PC-9 (cell line): Measurements from ENCODE around the gene CDHR5. TPM values are rescaled to one million over a fixed set of nuclear protein-coding genes. Genes with fewer than 3 reads are reported as not detected.

Experiments
- BruUV-seq: library from RNA; stranded (reverse); fragments of 400-500 nt; replicated peaks from 2 replicates; lab custom pipeline; 2021; lab: Mats Ljungman, UMichigan
- CTCF ChIA-PET: fragments of 300-600 bp; sonication (Branson Sonifier 250); formaldehyde crosslinking; loops from one replicate; lab custom pipeline; 2022; ENCODE audit warnings: antibody characterized with exemption; lab: Charles Lee
- POLR2A ChIA-PET: fragments of 300-600 bp; sonication (Branson Sonifier 250); formaldehyde crosslinking; loops from one replicate; lab custom pipeline; 2022; ENCODE audit warnings: antibody characterized with exemption; ENCODE audit not compliant: unreplicated experiment; lab: Charles Lee
- DNase-seq, 2 experiments: peaks; one replicate each; pipeline versions ENCODE4 v3.0.0 to v3.0.0-alpha.2; 2015 to 2022; ENCODE audit warnings: mixed read lengths in 1 of 2
- H2AFZ ChIP-seq: fragments of 200-600 bp; sonication (generic); 2 replicates; pipeline ENCODE4 v1.8.1; 2017; ENCODE audit warnings: antibody characterized with exemption
- H3F3A ChIP-seq: fragments of 200-600 bp; sonication (generic); 2 replicates; pipeline ENCODE4 v1.8.1; 2017; ENCODE audit warnings: antibody characterized with exemption, mild to moderate bottlenecking, low read depth; ENCODE audit not compliant: insufficient read depth
- H3K27ac ChIP-seq: fragments of 200-600 bp; sonication (generic); 2 replicates; pipeline ENCODE4 v1.6.1; 2016; ENCODE audit warnings: mixed run types
- H3K27me3 ChIP-seq: fragments of 200-600 bp; sonication (generic); 2 replicates; pipeline ENCODE4 v1.6.1; 2016; ENCODE audit warnings: low read depth, mixed run types; ENCODE audit not compliant: insufficient read depth
- H3K36me3 ChIP-seq: fragments of 200-600 bp; sonication (generic); 2 replicates; pipeline ENCODE4 v1.6.1; 2016; ENCODE audit warnings: low read depth, mixed run types
- H3K4me1 ChIP-seq: fragments of 200-600 bp; sonication (generic); replicated peaks from 2 replicates; pipeline ENCODE4 v1.6.1; 2016; ENCODE audit warnings: mixed run types; ENCODE audit not compliant: insufficient read depth
- H3K4me2 ChIP-seq: fragments of 200-600 bp; sonication (generic); 2 replicates; pipeline ENCODE4 v1.6.1; 2017; ENCODE audit warnings: mixed run types
- H3K4me3 ChIP-seq: fragments of 200-600 bp; sonication (generic); 2 replicates; pipeline ENCODE4 v1.6.1; 2016; ENCODE audit warnings: mixed run types
- H3K79me2 ChIP-seq: fragments of 200-600 bp; sonication (generic); 2 replicates; pipeline ENCODE4 v1.6.1; 2017; ENCODE audit warnings: low read depth, mixed run types
- H3K9me2 ChIP-seq: fragments of 200-600 bp; sonication (generic); 2 replicates; pipeline ENCODE4 v1.8.1; 2017; ENCODE audit warnings: mild to moderate bottlenecking; ENCODE audit not compliant: insufficient read depth
- H3K9me3 ChIP-seq: fragments of 200-600 bp; sonication (generic); 2 replicates; pipeline ENCODE4 v1.8.1; 2016; ENCODE audit warnings: low read depth; ENCODE audit not compliant: insufficient read depth
- H4K20me1 ChIP-seq: fragments of 200-600 bp; sonication (generic); 2 replicates; pipeline ENCODE4 v1.8.1; 2017; ENCODE audit not compliant: insufficient read depth
- EZH2 ChIP-seq: fragments of 200-600 bp; sonication (generic); IDR thresholded peaks from 2 replicates; pipeline ENCODE4 v1.8.0; 2017; ENCODE audit warnings: antibody characterized with exemption, low read depth
- intact Hi-C: fragments of 100-400 bp; cut with micrococcal nuclease; formaldehyde crosslinking; loops from one replicate; pipeline ENCODE4 v1.10.0; 2022; ENCODE audit not compliant: unreplicated experiment
- total RNA-seq: library from RNA; stranded (reverse); gene quantifications from 2 replicates; pipeline ENCODE4 v1.2.3, GENCODE V29; 2021
- TF ChIP-seq, protein P1 (sequence below): fragments of 200-600 bp; sonication (generic); conservative IDR thresholded peaks from 2 replicates; pipeline ENCODE4 v1.6.1; 2017; ENCODE audit warnings: mixed run types, antibody characterized with exemption, mild to moderate bottlenecking, moderate library complexity

CDHR5 gene
- total RNA-seq, 1 experiment from 2014 or later: not detected

DNA sequence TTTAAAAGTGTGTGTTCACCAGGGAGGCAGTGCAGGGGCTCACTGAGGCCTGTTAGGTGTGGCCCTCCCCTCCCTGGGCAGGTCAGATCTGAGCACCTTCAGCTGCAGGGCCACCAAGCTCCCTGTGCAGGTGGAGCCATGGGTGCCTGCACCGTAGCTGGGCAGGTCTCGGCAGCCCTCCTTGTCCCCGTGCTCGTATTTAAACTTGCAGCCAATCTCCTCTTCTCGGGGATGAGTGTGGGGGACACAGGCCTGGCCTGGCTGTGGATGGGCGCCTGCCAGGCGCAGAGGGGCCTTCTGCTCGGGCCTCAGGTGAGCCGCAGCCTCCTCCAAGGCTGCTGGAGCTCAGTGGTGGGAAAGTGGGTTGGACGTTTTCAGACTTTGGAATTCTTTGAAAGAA lies 29.4 kb downstream of the CDHR5 start:
- no TSS peak for BruUV-seq
- no peaks in the 10 kb centered on the region for H3K27me3 ChIP-seq
- intact Hi-C loops: no loop called here
- no peaks in the 10 kb centered on the region for H3K9me2 ChIP-seq
- no peak overlapping the region for H3K27ac ChIP-seq
- no peaks in the 10 kb centered on the region for H3K36me3 ChIP-seq
- H3F3A ChIP-seq: no peaks in the 10 kb centered on the region
- ChIA-PET POLR2A (no interaction called here), CTCF (no interaction called here)
- no peaks in the 10 kb centered on the region for H3K79me2 ChIP-seq
- no peak for TF ChIP-seq EZH2
- TF ChIP-seq, protein P1, sequence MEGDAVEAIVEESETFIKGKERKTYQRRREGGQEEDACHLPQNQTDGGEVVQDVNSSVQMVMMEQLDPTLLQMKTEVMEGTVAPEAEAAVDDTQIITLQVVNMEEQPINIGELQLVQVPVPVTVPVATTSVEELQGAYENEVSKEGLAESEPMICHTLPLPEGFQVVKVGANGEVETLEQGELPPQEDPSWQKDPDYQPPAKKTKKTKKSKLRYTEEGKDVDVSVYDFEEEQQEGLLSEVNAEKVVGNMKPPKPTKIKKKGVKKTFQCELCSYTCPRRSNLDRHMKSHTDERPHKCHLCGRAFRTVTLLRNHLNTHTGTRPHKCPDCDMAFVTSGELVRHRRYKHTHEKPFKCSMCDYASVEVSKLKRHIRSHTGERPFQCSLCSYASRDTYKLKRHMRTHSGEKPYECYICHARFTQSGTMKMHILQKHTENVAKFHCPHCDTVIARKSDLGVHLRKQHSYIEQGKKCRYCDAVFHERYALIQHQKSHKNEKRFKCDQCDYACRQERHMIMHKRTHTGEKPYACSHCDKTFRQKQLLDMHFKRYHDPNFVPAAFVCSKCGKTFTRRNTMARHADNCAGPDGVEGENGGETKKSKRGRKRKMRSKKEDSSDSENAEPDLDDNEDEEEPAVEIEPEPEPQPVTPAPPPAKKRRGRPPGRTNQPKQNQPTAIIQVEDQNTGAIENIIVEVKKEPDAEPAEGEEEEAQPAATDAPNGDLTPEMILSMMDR: no peak
- DNase-seq: no peak
- H3K4me3 ChIP-seq: no peak overlapping the region
- no peak overlapping the region for H2AFZ ChIP-seq
- H3K9me3 ChIP-seq: no peaks in the 10 kb centered on the region
- H4K20me1 ChIP-seq: peaks cover 10% of the 10 kb centered on the region
- no peaks in the 10 kb centered on the region for H3K4me1 ChIP-seq
- no peak overlapping the region for H3K4me2 ChIP-seq

DNA sequence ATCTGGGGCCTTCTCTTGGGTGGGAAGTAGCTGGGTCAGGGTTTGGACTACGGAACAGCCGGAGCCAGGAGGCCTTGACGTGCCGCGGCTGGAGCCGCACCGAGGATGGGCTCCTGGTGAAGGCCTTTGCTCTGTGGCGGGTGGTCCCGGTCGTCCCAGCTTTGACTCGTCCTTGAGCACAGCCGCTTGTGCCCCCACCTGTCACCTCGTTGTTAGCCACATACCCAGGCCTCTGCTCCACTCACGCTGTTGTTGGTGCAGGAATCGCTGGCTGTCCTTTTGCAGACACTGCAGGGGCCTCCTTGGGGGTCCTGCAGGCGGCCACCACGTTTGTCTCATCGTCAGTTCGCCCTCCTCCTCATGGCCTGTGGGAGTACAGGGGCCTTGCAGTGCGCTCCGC lies 31.4 kb downstream of the CDHR5 start:
- ChIA-PET POLR2A (no interaction called here), CTCF (no interaction called here)
- no peak for DNase-seq
- intact Hi-C loops: no loop called here
- Histone ChIP-seq H4K20me1 (peaks cover 10% of the 10 kb centered on the region), H3F3A (no peaks in the 10 kb centered on the region; the same call in 1 of the 2 replicates), H3K27me3 (no peaks in the 10 kb centered on the region), H3K4me2 (no peak overlapping the region), H2AFZ (no peak overlapping the region), H3K27ac (no peak overlapping the region), H3K79me2 (no peaks in the 10 kb centered on the region), H3K9me3 (no peaks in the 10 kb centered on the region), H3K36me3 (no peaks in the 10 kb centered on the region), H3K9me2 (no peaks in the 10 kb centered on the region), H3K4me1 (no peaks in the 10 kb centered on the region), H3K4me3 (no peak overlapping the region)
- TF ChIP-seq EZH2: no peak
- TF ChIP-seq, protein P1: no peak
- BruUV-seq: no TSS peak

DNA sequence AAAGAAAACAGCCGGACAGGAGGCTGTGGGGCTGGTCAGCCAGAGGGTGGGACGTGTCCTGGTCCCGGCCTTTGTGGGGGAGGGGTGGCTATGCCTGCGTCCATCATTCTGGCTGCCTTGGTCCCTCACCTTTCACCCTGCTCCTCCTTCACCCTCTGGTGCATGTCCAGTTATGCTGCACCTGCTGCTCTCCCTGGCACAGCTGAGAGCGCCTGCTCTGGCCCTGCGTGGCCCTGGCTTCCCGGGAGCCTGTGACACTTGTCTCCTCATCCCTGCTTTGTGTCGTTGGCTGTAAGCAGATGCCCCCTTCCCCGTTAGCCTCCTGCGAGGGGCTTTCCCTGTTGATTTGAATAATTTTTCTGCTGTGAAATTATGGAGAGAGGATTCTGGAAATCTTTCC lies 31.8 kb downstream of the CDHR5 start:
- H3K4me1 ChIP-seq: no peaks in the 10 kb centered on the region
- intact Hi-C loops: no loop called here
- H3K4me3 ChIP-seq: no peak overlapping the region
- BruUV-seq: no TSS peak
- no peak overlapping the region for H2AFZ ChIP-seq
- ChIA-PET CTCF (no interaction called here), POLR2A (no interaction called here)
- peaks cover 10% of the 10 kb centered on the region for H4K20me1 ChIP-seq
- no peaks in the 10 kb centered on the region for H3K9me2 ChIP-seq
- TF ChIP-seq, protein P1: no peak
- no peak for TF ChIP-seq EZH2
- no peaks in the 10 kb centered on the region for H3K79me2 ChIP-seq
- H3K9me3 ChIP-seq: no peaks in the 10 kb centered on the region
- no peaks in the 10 kb centered on the region for H3K36me3 ChIP-seq
- no peaks in the 10 kb centered on the region; the same call in 1 of the 2 replicates for H3F3A ChIP-seq
- no peak overlapping the region for H3K4me2 ChIP-seq
- H3K27me3 ChIP-seq: no peaks in the 10 kb centered on the region
- DNase-seq: no peak
- H3K27ac ChIP-seq: no peak overlapping the region
